Breast epithelium (tissue), 3 donors: ENCODE measurements around the gene PLA2G4A.
"Not testable (repeated sequence)": the region's sequence is repeated elsewhere in the genome, so short reads cannot be mapped to it uniquely, and the experiment has no call there.

Experiments used
- POLR2A ChIP-seq: fragments of 450-650 bp; IDR thresholded peaks from one replicate; pipeline ENCODE4 v1.6.1; 2016; ENCODE audit warnings: antibody characterized with exemption, mild to moderate bottlenecking, moderate library complexity
- POLR2AphosphoS5 ChIP-seq, 3 donors: sonication (generic); formaldehyde crosslinking; IDR thresholded peaks; one replicate each; pipeline ENCODE4 v1.6.1; 2017; ENCODE audit warnings: antibody characterized with exemption in 3 of 3
- TF ChIP-seq, protein P1 (sequence below), 3 donors: fragments of 450-650 bp; IDR thresholded peaks; one replicate each; pipeline ENCODE4 v1.5.1; 2016 to 2017; ENCODE audit warnings: antibody characterized with exemption in 3 of 3, mild to moderate bottlenecking in 3 of 3, moderate library complexity in 3 of 3

DNA sequence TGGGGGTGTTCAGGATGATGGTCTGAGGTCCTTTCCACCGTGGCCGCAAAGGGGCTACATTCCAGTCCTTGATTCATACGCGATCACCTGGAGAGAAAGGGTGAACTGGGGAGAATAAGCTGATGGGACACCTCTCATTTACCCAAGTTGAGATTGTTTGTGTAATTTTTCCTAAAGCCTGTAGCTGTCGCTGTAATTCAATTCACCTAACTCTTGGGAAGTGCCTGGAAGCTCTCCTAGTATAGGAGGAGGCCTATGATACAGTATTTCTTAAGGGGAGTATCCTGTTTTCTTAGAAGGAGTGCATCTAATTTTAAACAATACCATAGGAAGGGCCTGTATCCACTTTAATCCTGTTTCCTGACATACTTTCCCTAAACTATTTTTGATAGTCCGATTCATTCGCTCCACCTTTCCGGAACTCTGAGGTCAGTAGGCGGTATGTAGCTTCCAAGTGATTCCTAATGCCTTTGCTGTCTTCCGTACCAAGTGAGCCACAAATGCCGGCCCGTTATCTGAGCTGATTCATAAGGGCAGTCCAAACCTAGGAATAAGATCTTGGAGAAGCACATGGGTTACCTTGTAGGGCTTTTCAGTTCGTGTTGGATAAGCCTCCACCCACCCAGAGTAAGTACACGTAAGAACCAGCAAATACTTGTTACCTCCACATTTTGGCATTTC lies 88.5 kb downstream of the PLA2G4A start:
- not testable (repeated sequence) for TF ChIP-seq POLR2A; POLR2AphosphoS5 (IDR thresholded peaks at IDR 0.05)
- TF ChIP-seq, protein P1, sequence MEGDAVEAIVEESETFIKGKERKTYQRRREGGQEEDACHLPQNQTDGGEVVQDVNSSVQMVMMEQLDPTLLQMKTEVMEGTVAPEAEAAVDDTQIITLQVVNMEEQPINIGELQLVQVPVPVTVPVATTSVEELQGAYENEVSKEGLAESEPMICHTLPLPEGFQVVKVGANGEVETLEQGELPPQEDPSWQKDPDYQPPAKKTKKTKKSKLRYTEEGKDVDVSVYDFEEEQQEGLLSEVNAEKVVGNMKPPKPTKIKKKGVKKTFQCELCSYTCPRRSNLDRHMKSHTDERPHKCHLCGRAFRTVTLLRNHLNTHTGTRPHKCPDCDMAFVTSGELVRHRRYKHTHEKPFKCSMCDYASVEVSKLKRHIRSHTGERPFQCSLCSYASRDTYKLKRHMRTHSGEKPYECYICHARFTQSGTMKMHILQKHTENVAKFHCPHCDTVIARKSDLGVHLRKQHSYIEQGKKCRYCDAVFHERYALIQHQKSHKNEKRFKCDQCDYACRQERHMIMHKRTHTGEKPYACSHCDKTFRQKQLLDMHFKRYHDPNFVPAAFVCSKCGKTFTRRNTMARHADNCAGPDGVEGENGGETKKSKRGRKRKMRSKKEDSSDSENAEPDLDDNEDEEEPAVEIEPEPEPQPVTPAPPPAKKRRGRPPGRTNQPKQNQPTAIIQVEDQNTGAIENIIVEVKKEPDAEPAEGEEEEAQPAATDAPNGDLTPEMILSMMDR (IDR thresholded peaks at IDR 0.05): not testable (repeated sequence)
